Activated CD4-positive, alpha-beta memory T cell treated with anti-CD3 and anti-CD28 coated beads for 36 hours (primary cell): ENCODE results near the gene EIF3F. TPM values are rescaled to one million over a fixed set of nuclear protein-coding genes. Genes with fewer than 3 reads are reported as not detected.
A peak's percentile ranks its signal among the peaks of the same experiment; 100 is the strongest.

Experiments
- CTCF ChIA-PET: fragments of 350-600 bp; sonication (Branson Sonifier 250); formaldehyde crosslinking; loops from one replicate; lab custom pipeline; 2021; ENCODE audit warnings: antibody characterized with exemption, inconsistent platforms; lab: Charles Lee
- POLR2A ChIA-PET: fragments of 350-600 bp; sonication (Branson Sonifier 250); formaldehyde crosslinking; loops from one replicate; lab custom pipeline; 2021; ENCODE audit warnings: antibody characterized with exemption; lab: Charles Lee
- DNase-seq: peaks from one replicate; pipeline ENCODE4 v3.0.0-alpha.2; 2020
- H3K27ac Mint-ChIP-seq: one replicate; pipeline ENCODE4 v1.8.0; 2021; ENCODE audit warnings: mixed read lengths
- H3K27me3 Mint-ChIP-seq: one replicate; pipeline ENCODE4 v1.8.0; 2021; ENCODE audit warnings: mixed read lengths
- H3K36me3 Mint-ChIP-seq: one replicate; pipeline ENCODE4 v1.8.0; 2021; ENCODE audit warnings: mixed read lengths
- H3K4me1 Mint-ChIP-seq: one replicate; pipeline ENCODE4 v1.8.0; 2021; ENCODE audit warnings: low read depth, mixed read lengths
- H3K4me3 Mint-ChIP-seq: one replicate; pipeline ENCODE4 v1.8.0; 2021; ENCODE audit warnings: mild to moderate bottlenecking, mixed read lengths
- H3K9me3 Mint-ChIP-seq: one replicate; pipeline ENCODE4 v1.8.0; 2021; ENCODE audit warnings: mixed read lengths
- intact Hi-C: fragments of 100-400 bp; cut with micrococcal nuclease; formaldehyde crosslinking; loops from one replicate; pipeline ENCODE4 v1.15.1; 2023
- total RNA-seq, 2 experiments: library from RNA; stranded (reverse); gene quantifications; one replicate each; pipeline ENCODE4 v1.2.3, GENCODE V29; 2021

The EIF3F gene
- total RNA-seq: 100 to 1,000 TPM; 309 to 319 TPM

DNA sequence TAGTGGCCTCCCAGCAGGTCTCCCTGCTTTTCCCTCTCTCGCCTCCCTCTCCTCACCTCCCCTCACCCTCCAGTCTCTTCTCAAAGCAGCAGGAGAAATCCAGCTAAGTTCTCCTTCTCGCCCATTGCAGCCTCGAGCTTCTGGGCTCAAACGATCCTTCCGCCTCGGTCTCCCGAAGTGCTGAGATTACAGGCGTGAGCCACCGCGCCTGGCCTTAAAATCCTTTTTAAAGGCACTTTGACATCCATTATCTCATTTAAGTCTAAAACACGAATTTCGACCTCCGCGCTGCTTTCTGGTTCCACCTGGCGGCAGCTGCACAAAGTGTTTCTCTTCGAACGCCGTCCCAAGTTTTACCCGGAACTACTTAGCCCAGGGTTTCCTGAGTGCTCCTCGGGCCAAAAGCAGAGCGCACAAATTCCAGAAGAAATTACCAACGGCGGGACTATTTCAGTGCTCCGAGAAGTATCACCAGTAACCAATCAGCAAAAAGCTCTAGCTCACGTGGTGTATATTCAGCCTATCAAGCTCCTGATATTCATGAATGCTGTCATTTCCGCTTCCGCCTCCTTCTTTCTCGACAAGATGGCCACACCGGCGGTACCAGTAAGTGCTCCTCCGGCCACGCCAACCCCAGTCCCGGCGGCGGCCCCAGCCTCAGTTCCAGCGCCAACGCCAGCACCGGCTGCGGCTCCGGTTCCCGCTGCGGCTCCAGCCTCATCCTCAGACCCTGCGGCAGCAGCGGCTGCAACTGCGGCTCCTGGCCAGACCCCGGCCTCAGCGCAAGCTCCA lies at the start of gene EIF3F:
TSS of gene EIF3F (plus strand) at position 570 of the 792 bp plus-strand sequence. CDS start at position 586, 16 bp downstream.
- peak within 1 kb of the TSS; percentile 91 for H3K27ac Mint-ChIP-seq
- H3K4me1 Mint-ChIP-seq: peaks cover 40% of the 10 kb centered on the region
- no peaks in the 10 kb centered on the region for H3K9me3 Mint-ChIP-seq
- peaks cover 12% of the 10 kb centered on the region for H3K36me3 Mint-ChIP-seq
- intact Hi-C loops: loop anchor here (1.0 to 10.0 kb wide), 3 partner anchors 95 to 698 kb away; partner anchors contain the start of genes PPFIBP2, RPL27A and TRIM66
- peak within 1 kb of the TSS; percentile 93 for H3K4me3 Mint-ChIP-seq
- no peaks in the 10 kb centered on the region for H3K27me3 Mint-ChIP-seq
- CTCF ChIA-PET: interaction anchor here (0.6 to 2.2 kb wide), 36 partner anchors 9 to 889 kb away, joined by 3 to 115 read pairs (median 4); partner anchors contain the start of genes PPFIBP2 and RIC3
- DNase-seq: peak; percentile 93
- POLR2A ChIA-PET: interaction anchor here (0.6 to 1.6 kb wide), 7 partner anchors 16 to 97 kb away, joined by 3 to 7 read pairs (median 4); no protein-coding TSS in a partner anchor

DNA sequence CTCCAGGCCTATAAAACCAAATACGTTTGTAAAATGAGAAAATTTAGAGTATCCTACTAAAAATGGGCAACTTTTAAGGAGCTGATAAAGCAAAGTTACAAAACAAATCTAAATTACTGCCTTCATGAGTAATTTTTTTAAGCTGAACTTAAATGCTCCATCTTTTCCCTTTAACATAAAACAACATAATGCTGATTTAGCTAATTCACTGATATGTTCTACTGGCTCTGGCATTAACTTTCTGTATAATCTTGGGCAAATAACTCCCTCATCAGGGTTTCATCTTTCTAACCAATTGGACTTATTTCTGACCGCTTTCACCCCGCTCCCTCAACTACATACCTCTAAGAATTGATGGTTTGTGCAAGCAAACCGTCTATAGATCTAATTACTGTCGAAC lies 46.0 kb upstream of the EIF3F start:
- no peak for DNase-seq
- Mint-ChIP-seq H3K27me3 (peaks cover 13% of the 10 kb centered on the region), H3K27ac (no peak overlapping the region), H3K36me3 (no peaks in the 10 kb centered on the region), H3K4me3 (no peak overlapping the region), H3K9me3 (peaks cover 25% of the 10 kb centered on the region), H3K4me1 (no peaks in the 10 kb centered on the region)
- CTCF ChIA-PET: no interaction called here
- POLR2A ChIA-PET: no interaction called here
- intact Hi-C loops: no loop called here

DNA sequence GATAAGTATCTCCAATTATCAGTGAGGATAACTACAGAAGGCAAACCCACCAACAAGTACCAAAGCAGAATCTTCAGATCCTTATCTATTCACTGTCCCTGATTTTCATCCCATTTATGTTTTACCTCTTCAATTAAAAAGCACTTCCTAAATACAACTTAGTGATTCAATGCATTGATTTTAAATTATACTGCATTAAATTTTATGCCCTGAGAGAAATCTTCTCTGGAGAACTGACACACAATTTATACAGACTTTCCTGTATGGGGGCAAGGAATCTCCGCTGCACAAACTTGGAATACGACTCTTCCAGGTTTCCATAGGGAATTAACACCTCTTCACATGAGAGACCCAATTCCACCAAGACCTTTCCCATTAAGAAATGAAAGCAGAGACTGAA lies 45.5 kb upstream of the EIF3F start, which contains the start of gene OR10A3:
TSS of gene OR10A3 (minus strand) at position 101 of the 400 bp plus-strand sequence. CDS start 2,188 bp downstream, outside the sequence.
- Mint-ChIP-seq H3K36me3 (no peaks in the 10 kb centered on the region), H3K27me3 (peaks cover 11% of the 10 kb centered on the region), H3K4me3 (no peak within 1 kb of the TSS), H3K9me3 (peaks cover 25% of the 10 kb centered on the region), H3K27ac (no peak within 1 kb of the TSS), H3K4me1 (no peaks in the 10 kb centered on the region)
- DNase-seq: no peak
- ChIA-PET POLR2A (no interaction called here), CTCF (no interaction called here)
- intact Hi-C loops: no loop called here

GRCh38 chr11:7944123-7944522 lies 43.0 kb upstream of the EIF3F start:
- CTCF ChIA-PET: no interaction called here
- POLR2A ChIA-PET: no interaction called here
- intact Hi-C loops: no loop called here
- Mint-ChIP-seq H3K27me3 (peaks cover 13% of the 10 kb centered on the region), H3K4me1 (no peaks in the 10 kb centered on the region), H3K27ac (no peak overlapping the region), H3K9me3 (peaks cover 25% of the 10 kb centered on the region), H3K36me3 (no peaks in the 10 kb centered on the region), H3K4me3 (no peak overlapping the region)
- DNase-seq: no peak

DNA sequence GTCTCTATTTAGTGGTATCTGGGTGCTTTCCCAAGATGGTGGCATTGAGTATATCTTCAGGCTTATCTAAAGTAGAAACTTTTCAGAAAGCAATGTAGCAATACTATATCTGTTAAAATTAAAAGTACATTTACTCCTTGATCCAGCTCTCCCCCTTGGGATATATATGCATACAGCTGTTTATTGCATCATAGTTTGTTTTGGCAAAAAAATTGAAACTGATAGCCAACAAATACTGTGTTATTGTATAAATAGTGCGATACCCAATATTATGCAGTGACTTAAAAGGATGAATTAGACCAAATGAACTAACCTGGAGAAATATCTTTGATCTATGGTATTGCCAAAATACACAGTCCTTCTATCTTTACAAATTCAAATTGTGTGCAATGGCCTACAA lies 37.2 kb upstream of the EIF3F start:
- intact Hi-C loops: no loop called here
- CTCF ChIA-PET: no interaction called here
- Mint-ChIP-seq H3K4me3 (no peak overlapping the region), H3K27ac (no peak overlapping the region), H3K36me3 (no peaks in the 10 kb centered on the region), H3K4me1 (no peaks in the 10 kb centered on the region), H3K27me3 (peaks cover 16% of the 10 kb centered on the region), H3K9me3 (no peaks in the 10 kb centered on the region)
- POLR2A ChIA-PET: no interaction called here
- DNase-seq: no peak

- intact Hi-C loops: no loop called here
- Mint-ChIP-seq H3K27ac (no peak overlapping the region), H3K4me3 (no peak overlapping the region), H3K27me3 (peaks cover 8% of the 10 kb centered on the region), H3K4me1 (no peaks in the 10 kb centered on the region), H3K36me3 (no peaks in the 10 kb centered on the region), H3K9me3 (no peaks in the 10 kb centered on the region)
- CTCF ChIA-PET: no interaction called here
- no peak for DNase-seq
- POLR2A ChIA-PET: no interaction called here
These were observed 31.9 kb upstream of the EIF3F start for GRCh38 chr11:7955191-7955590.

DNA sequence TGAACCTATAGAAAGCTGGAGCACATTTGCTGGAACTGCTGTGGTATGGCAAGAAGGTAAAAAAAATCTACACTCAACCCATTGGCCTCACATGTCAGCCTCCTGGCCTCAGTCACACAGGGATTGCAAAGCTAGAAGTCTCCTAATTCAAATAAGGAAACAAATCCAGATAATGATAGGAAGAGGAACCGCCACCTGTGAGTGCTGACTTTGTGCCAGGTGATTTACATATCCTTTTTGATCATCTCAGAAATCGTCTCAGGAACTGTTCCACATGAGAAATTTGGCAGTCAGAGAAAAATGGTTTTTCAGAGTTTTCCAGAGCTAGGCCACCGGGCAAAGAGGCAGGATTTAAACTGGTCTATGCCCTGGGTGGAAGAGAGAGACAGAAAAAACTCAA lies 22.9 kb upstream of the EIF3F start:
- no peak for DNase-seq
- ChIA-PET POLR2A (no interaction called here), CTCF (no interaction called here)
- H3K4me1 Mint-ChIP-seq: no peaks in the 10 kb centered on the region
- H3K4me3 Mint-ChIP-seq: no peak overlapping the region
- intact Hi-C loops: no loop called here
- H3K9me3 Mint-ChIP-seq: no peaks in the 10 kb centered on the region
- no peak overlapping the region for H3K27ac Mint-ChIP-seq
- H3K27me3 Mint-ChIP-seq: peaks cover 9% of the 10 kb centered on the region
- H3K36me3 Mint-ChIP-seq: no peaks in the 10 kb centered on the region

DNA sequence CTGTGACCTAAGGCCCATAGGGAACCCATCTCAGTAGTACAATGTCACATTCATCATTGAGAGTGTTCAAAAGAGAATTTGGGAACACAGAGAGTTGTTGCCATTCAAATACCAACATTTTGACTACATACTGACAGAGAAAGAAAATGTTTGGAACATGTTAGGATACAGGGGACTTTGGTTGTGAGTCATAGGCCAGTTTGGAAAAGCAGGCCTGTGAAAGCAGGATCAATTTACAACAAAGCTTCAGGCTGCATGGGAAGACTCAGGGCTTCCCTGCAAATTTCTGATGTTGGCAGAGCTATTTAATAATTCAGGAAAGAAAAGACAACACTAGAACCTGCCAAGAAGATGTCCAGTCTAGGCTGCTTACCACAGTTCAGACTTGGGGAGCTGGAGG lies 22.3 kb upstream of the EIF3F start:
- H3K4me3 Mint-ChIP-seq: no peak overlapping the region
- H3K4me1 Mint-ChIP-seq: no peaks in the 10 kb centered on the region
- DNase-seq: no peak
- H3K27me3 Mint-ChIP-seq: peaks cover 9% of the 10 kb centered on the region
- H3K9me3 Mint-ChIP-seq: no peaks in the 10 kb centered on the region
- POLR2A ChIA-PET: no interaction called here
- no peak overlapping the region for H3K27ac Mint-ChIP-seq
- no peaks in the 10 kb centered on the region for H3K36me3 Mint-ChIP-seq
- intact Hi-C loops: no loop called here
- CTCF ChIA-PET: no interaction called here

DNA sequence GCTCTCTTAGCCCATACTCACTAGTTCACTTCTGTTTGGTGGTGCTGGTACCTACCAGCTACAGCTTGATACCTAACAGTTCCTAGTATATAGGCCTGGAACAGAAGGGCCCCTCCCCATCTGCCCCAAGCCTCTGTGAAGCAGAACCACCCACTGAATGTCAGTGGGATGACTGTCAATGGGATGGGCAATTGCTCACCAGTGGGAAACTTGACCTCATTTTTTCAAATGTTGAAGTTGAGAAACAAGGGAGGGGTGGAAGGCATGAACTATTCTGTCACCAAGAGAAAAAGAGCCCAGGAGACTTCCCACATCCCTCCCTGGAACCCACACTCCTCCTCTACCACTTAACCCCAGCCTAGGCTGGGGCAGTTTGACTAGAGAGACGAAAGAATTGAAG lies 21.8 kb upstream of the EIF3F start, which contains the start of gene NLRP10:
TSS of gene NLRP10 (minus strand) at position 62 of the 400 bp plus-strand sequence. CDS start 1,952 bp downstream, outside the sequence.
- no peak for DNase-seq
- CTCF ChIA-PET: no interaction called here
- intact Hi-C loops: no loop called here

DNA sequence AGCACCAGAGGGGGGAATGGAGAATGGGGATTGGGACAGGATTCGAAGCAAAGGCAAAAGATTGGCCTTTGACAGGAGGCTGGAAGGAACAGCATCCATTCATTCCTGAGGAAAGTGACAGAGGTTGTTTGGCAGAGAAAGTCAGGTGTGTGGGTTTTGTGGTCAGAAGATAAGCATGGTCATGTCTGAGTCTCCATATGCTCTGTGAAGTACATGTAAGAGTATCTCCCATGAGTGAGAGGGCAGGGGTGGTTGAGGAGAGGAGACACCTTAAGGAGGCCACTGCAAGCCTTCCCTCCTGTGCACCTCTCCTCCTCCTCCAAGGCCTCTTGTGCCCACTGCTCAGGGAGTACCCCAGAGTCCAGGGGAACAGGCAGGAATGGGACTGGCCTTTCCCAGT lies 20.0 kb upstream of the EIF3F start:
- intact Hi-C loops: no loop called here
- Mint-ChIP-seq H3K4me3 (no peak overlapping the region), H3K27me3 (peaks cover 4% of the 10 kb centered on the region), H3K27ac (no peak overlapping the region), H3K4me1 (no peaks in the 10 kb centered on the region), H3K36me3 (no peaks in the 10 kb centered on the region), H3K9me3 (no peaks in the 10 kb centered on the region)
- POLR2A ChIA-PET: no interaction called here
- CTCF ChIA-PET: no interaction called here
- no peak for DNase-seq

More for the DNA sequence above, 21.8 kb upstream of the EIF3F start, which contains the start of gene NLRP10:
- no peak within 1 kb of the TSS for H3K27ac Mint-ChIP-seq
- no peak within 1 kb of the TSS for H3K4me3 Mint-ChIP-seq
- no peaks in the 10 kb centered on the region for H3K36me3 Mint-ChIP-seq
- no peaks in the 10 kb centered on the region for H3K4me1 Mint-ChIP-seq
- no peaks in the 10 kb centered on the region for H3K9me3 Mint-ChIP-seq
- POLR2A ChIA-PET: no interaction called here
- H3K27me3 Mint-ChIP-seq: peaks cover 9% of the 10 kb centered on the region

GRCh38 chr11:7967826-7968225 lies 19.3 kb upstream of the EIF3F start:
- Mint-ChIP-seq H3K27me3 (peaks cover 4% of the 10 kb centered on the region), H3K27ac (no peak overlapping the region), H3K9me3 (no peaks in the 10 kb centered on the region), H3K4me1 (no peaks in the 10 kb centered on the region), H3K4me3 (no peak overlapping the region), H3K36me3 (no peaks in the 10 kb centered on the region)
- ChIA-PET CTCF (interaction anchor here (0.8 kb wide), 1 partner anchor 19 kb away, joined by 3 read pairs; no protein-coding TSS in a partner anchor), POLR2A (no interaction called here)
- intact Hi-C loops: no loop called here
- no peak for DNase-seq

GRCh38 chr11:7968686-7969085 lies 18.5 kb upstream of the EIF3F start:
- CTCF ChIA-PET: interaction anchor here (0.8 kb wide), 1 partner anchor 18 kb away, joined by 3 read pairs; no protein-coding TSS in a partner anchor
- intact Hi-C loops: no loop called here
- POLR2A ChIA-PET: no interaction called here
- H3K4me3 Mint-ChIP-seq: no peak overlapping the region
- no peaks in the 10 kb centered on the region for H3K4me1 Mint-ChIP-seq
- H3K9me3 Mint-ChIP-seq: no peaks in the 10 kb centered on the region
- no peak overlapping the region for H3K27ac Mint-ChIP-seq
- H3K27me3 Mint-ChIP-seq: peaks cover 4% of the 10 kb centered on the region
- no peak for DNase-seq
- H3K36me3 Mint-ChIP-seq: no peaks in the 10 kb centered on the region
